Central memory CD4-positive, alpha-beta T cell (primary cell): ENCODE measurements around the gene SAC3D1.

Experiments
- DNase-seq: peaks from one replicate; pipeline ENCODE4 v3.0.0; 2022

The SAC3D1 gene

DNA sequence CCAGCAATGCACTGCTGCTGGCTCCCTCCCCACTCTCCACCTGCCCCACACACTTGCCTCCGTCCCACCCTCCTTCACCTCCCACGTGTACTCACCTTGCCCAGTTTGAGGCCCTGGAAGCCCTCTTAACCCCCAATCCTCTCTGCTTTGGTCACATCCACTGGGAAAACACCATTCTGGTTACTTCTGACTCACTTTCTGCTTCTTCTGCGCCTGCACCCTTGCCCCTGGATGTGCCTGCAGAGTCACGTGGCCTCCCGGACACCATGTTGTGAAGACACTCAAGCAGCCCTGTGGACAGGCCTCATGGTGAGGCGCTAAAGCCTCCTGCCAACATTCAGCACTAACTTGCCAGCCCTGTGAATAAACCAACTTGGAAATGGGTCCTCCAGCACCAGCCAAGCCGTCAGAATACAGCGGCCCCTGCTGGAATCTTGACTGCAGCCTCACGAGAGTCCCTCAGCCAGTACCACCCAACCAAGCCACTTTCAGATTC, 20.0 kb downstream of the SAC3D1 start:
- no peak for DNase-seq

GRCh38 chr11:65063532-65063931, 22.5 kb downstream of the SAC3D1 start:
- DNase-seq = no peak

- DNase-seq = no peak
Observed at GRCh38 chr11:65064847-65065240, 23.8 kb downstream of the SAC3D1 start.

- DNase-seq = no peak
Observed at GRCh38 chr11:65065851-65066250, 24.8 kb downstream of the SAC3D1 start.

GRCh38 chr11:65066315-65066714, 25.3 kb downstream of the SAC3D1 start:
- no peak for DNase-seq

- DNase-seq = no peak
Observed at GRCh38 chr11:65066805-65067291, 25.8 kb downstream of the SAC3D1 start.

- DNase-seq = no peak
Observed at GRCh38 chr11:65067446-65067845, 26.4 kb downstream of the SAC3D1 start.

DNA sequence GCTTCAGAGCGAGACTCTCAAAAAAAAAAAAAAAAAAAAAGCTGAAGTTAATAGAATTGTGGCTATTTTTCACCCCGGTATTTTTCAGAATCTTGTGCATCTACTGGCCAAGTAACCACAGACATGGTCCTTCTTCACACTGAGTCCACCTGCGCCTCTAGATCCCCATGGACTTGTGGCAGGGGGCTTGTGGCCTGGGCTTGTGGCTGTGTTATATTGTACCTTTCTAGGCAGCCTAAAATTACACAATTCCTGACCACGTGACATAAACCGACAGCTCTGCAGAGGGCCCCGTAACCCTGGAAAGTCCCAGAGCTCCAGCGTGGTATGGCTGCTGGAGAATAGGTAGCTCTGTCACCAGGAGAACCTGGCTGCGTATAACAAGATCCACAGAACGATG, 28.2 kb downstream of the SAC3D1 start:
- no peak for DNase-seq

- DNase-seq = no peak
Observed at GRCh38 chr11:65071907-65072630, 31.1 kb downstream of the SAC3D1 start.

DNA sequence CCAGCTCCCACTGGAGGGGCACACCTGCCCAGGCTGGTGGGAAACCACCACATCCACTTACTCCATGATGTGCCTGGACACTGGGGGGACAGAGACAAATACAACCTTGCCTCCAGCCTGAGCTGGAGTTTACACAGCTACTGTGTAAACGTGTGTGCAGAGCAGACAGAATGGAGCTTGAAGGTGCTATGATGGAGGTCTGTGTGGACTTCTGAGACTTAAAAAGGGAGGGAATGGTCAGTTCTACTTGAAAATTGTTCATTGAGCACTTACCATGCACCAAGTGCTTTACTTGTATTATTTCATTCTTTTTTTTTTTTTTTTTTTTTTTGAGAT, 31.6 kb downstream of the SAC3D1 start:
- DNase-seq = no peak

DNA sequence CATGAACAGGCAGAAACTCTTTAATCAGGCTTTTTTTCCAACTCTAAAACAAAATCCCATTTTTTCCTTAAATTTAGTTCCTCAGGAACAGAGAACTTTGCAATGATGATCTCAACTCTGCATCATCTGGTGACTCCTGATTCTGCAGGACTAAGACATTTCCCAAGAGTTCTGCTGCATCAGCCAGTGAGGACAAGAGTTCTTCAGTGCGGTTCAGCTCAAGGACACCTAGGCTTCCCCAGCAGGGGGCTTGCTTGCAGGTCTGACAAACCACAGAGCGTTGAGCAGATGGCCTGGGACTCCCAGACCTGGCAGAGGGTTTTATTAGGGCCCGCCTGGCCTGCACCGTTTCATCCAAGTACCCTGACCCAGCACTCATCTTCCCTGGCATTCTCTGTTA, 36.4 kb downstream of the SAC3D1 start:
- DNase-seq = no peak

DNA sequence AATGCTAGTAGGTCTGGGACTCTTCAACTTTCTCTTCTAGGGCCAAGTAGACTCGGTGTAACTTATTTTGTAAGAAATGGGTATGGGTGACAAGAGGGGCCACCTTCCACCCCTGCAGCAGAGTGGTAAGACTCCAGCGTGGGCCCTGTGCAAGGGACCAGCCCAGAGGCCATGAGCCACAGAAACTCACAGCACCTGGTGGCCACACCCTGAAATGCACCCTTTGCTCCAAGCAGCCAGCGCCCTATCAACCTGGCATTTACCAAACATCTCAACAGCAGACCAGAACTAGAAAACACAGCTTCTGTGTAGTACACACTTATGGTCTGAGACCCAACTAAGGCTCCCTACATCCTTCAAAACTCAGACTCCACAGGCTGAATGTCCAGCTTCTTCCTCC, 37.1 kb downstream of the SAC3D1 start:
- peak; percentile 66 for DNase-seq

DNA sequence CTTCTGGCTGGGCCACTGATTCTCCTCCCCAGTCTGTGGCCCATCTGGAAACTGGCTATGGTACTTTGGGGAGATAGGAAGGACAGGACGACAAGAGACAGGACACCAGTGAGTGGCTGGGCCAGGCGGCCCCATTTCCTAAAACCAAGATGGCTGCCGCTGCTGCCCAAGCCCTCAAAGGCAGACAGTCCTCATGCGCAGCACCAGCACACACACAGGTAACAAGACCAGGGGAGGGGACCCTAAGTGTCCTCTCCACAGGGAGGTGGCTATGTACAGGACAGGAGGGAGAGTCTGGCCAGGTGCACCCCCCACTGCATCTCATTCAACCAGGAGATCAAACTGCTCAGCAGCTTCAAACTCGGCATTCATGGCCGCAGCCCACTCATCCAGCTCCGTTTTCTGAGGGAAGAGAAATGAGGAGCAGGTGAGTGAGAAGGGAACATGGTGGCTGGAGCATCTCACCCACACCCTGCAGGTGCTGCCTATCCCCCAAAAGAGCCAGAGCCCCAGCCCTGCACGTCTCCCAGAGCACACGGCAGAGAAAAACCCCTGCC, 37.9 kb downstream of the SAC3D1 start:
- no peak for DNase-seq

- DNase-seq = no peak
Observed at GRCh38 chr11:65083134-65083833, 42.3 kb downstream of the SAC3D1 start.

DNA sequence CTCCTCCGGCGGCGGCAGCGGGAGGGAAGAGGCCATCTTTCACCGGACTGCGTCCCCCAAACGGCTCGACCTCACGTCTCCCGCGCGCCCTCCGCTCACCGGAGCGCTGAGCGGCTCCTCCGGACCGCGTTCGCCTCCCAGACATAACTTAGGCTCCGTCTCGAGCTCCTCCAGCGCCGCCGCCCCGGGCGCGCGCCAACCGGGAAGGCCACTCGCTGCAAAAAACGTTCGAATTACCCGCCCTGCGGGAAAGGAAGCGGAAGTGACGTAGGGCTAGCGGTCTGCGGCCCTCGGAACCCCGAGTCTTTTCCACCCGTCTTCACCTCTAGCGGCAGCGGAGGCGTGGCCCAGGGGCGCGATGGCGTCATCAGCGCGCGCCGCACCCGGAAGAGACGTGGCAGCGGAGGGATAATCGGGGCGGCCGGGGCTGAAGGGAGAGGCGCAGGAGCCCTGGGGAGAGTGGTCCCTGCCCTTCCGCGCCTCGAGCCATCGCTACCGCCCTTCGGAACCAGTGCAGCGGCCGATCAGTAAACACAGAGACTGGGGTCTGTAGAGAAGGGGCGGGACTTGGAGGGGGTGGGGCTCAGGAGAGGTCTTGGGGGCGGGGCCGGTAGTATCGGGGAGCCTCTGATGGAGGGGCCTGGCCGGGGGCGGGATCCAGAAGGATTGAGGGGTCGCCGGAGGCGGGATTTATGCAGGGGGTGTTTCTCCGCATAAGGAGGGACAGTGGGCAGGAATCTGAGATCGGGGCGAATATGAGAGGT, 43.0 kb downstream of the SAC3D1 start, which contains the start of the genes CDCA5 and ZFPL1:
Gene CDCA5 (minus strand): TSS at position 207 of the 764 bp plus-strand sequence. CDS start 62 bp downstream, at position 145.
Gene ZFPL1 (plus strand): TSS at position 389 of the 764 bp plus-strand sequence. CDS start 477 bp downstream, outside the sequence.
- DNase-seq = peak; percentile 96

- no peak for DNase-seq
Observed at GRCh38 chr11:65084598-65085375, 43.8 kb downstream of the SAC3D1 start.

DNA sequence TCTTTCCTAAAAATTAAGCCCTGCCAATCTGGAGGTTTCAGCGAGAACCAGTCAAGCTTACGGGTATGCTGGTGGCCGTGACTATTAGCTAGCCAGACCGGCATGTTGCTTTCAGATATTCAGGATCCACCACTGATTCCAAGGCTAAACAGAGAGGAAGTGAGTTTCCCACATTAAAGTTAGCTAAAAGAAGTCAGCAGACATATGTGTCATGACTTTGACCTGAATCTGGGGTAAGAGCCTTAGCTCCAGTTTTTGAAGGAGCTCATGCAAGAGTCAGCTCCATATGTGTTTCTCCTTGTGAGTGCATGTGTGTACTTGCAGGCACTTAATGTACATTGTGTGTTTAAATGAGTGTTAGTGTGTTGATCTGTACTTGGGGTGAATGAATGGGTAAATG, 44.4 kb downstream of the SAC3D1 start:
- no peak for DNase-seq

DNA sequence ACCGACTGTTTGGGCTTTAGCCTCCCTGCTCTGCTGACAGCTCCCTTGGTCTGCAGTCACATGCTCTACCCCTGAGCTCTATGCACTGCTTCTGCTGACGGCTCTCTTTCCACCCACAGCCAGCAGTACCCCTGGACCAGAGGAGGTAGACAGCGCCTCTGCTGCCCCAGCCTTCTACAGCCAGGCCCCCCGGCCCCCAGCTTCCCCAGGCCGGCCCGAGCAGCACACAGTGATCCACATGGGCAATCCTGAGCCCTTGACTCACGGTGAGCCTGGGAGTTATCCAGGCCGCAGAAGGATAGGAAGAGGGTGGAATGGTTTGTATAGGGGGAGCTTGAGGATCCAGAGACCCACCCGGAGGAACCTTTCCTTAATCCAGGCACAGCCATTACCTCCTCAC, 45.8 kb downstream of the SAC3D1 start:
- DNase-seq = no peak

DNA sequence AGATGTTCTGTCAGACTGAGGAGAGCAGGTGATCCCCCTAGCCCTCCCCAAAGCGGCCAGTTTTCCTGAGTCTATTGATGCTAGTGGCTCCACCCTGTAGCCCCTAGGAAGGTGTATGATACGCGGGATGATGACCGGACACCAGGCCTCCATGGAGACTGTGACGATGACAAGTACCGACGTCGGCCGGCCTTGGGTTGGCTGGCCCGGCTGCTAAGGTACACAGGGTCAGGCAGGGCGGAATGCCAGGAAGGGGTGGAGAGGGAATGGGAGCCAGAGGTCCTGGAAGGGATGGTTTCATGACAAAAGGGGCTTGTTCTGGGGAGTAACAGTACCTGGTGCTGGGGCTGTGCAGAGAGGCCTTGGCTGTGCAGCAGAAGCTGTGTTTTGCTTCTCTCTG, 46.2 kb downstream of the SAC3D1 start:
- DNase-seq = no peak

DNA sequence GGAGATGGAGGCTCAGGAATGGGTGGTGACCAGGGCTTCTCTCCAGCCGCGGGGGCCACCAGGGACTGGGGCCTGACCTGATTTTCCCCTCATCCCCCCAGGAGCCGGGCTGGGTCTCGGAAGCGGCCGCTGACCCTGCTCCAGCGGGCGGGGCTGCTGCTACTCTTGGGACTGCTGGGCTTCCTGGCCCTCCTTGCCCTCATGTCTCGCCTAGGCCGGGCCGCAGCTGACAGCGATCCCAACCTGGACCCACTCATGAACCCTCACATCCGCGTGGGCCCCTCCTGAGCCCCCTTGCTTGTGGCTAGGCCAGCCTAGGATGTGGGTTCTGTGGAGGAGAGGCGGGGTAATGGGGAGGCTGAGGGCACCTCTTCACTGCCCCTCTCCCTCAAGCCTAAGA, 46.8 kb downstream of the SAC3D1 start:
- no peak for DNase-seq

GRCh38 chr11:65089621-65090020, 48.6 kb downstream of the SAC3D1 start:
- no peak for DNase-seq

- DNase-seq = no peak
Observed at GRCh38 chr11:65090628-65091027, 49.6 kb downstream of the SAC3D1 start.
